ENCODE data around the gene CYP19A1. TPM values are rescaled to one million over a fixed set of nuclear protein-coding genes. Genes with fewer than 3 reads are reported as not detected.

The CYP19A1 gene
- total RNA-seq, 1 experiment from 2014 or later = not detected

DNA sequence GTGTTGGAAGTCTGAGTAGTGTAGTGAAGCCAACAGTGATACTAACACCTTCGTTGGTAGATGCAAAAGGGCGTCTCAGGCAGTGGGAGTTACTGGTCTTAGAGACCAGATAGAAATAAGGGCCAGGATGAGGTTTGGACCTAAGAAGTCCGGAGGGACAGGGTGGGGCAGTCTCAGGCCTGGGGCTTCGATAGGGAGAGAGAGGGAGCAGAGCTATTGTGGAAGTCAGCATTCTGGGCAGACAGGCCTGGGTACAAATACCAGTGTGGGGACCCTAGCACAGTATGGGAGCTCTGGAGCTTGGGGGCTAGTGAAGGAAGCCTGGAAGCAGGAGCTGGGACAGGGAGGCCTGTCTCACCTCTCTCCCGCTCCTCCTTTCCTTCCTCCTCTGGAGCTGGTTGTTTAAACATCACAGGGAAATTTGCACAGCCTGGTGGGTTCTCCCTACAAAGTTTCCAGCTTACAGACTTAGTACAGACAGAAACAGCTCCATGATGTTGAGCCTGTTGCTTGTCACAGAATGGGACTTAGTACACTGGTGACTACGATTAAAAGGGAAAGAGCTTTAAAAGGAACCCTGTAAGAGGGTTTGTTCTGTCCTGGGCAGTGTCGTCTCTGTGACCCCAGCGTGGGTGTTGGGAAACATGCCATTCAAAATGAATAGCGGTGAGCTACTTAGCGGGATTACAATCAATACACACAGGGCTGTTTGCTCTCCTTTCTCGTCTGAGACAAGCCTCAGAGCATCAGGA is 167.3 kb downstream of the CYP19A1 start:
- Histone ChIP-seq H3K36me3 (no peaks in the 10 kb centered on the region), H3K4me3 (no peak overlapping the region), H3K4me1 (replicated peaks) (no peaks in the 10 kb centered on the region), H3K27ac (no peak overlapping the region), H3K27me3 (replicated peaks) (no peaks in the 10 kb centered on the region), H3K9me3 (replicated peaks) (no peaks in the 10 kb centered on the region)
- no peak for DNase-seq (ENCODE audit: low read depth in 1 of 2, low spot score in 2 of 2)

- no peaks in the 10 kb centered on the region for H3K36me3 ChIP-seq
Measured at GRCh38 chr15:51168700-51169099, 169.7 kb downstream of the CYP19A1 start.

GRCh38 chr15:51163843-51164242 is 174.6 kb downstream of the CYP19A1 start:
- DNase-seq (ENCODE audit: low read depth in 1 of 2, low spot score in 2 of 2) = no peak
- no peaks in the 10 kb centered on the region for H3K27me3 ChIP-seq (replicated peaks)
- no peak overlapping the region for H3K4me3 ChIP-seq
- H3K9me3 ChIP-seq (replicated peaks) = no peaks in the 10 kb centered on the region
- H3K27ac ChIP-seq = no peak overlapping the region
- no peaks in the 10 kb centered on the region for H3K36me3 ChIP-seq
- H3K4me1 ChIP-seq (replicated peaks) = peaks cover 10% of the 10 kb centered on the region

More at GRCh38 chr15:51168700-51169099, 169.7 kb downstream of the CYP19A1 start:
- H3K4me1 ChIP-seq (replicated peaks) = 0 out of 2 replicates have a peak, but pooled peaks cover under 1% of the 10 kb centered on the region
- no peak overlapping the region for H3K27ac ChIP-seq
- no peak for DNase-seq (ENCODE audit: low read depth in 1 of 2, low spot score in 2 of 2)
- H3K9me3 ChIP-seq (replicated peaks) = no peaks in the 10 kb centered on the region
- H3K27me3 ChIP-seq (replicated peaks) = no peaks in the 10 kb centered on the region
- H3K4me3 ChIP-seq = no peak overlapping the region

DNA sequence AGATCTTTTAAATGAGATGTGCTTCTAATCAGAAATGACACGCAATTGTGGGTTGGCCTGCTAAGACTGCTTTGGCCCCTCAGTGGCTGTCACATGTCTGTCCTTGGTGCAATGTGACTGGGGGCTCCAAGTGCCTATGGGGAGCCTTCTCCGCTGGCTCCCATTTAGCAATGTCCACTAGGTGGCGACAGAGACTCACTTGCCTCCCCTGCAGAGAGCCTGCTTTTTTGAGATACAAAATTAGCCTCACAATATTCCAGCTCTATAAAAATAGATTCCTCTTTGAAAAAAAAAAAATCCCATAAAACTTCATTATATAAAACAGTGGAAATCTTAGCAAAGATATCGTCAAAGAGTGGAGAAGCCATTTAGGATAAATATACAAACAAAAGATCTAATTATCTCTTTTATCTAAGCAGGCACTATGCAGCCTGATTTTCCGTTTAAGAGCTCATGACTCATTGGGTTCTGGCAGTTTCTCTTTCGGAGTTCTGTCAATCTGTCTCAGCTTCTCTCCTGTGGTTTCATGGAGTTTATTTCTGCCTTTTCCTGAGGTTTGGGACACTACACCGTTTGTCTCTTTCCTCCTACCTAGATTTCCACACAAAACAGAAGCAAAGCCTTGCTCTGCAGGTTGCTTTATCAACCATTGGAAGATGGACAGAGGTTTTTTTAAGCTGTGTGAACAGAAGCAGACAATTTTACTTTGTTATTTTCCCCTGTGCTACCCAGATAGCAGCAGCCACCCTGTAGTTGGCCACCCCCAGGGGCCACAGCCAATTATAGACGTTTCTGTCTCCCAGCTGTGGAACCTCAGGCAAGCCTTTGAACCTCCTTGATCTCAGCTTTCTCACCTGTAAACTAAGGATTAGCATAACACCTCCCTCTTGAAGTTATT is 175.3 kb downstream of the CYP19A1 start:
- peaks cover 10% of the 10 kb centered on the region for H3K4me1 ChIP-seq (replicated peaks)
- no peaks in the 10 kb centered on the region for H3K27me3 ChIP-seq (replicated peaks)
- no peaks in the 10 kb centered on the region for H3K36me3 ChIP-seq
- H3K4me3 ChIP-seq = peak overlapping the region; percentile 5; the same call in 1 of the 2 replicates
- H3K27ac ChIP-seq = no peak overlapping the region; the same call in 1 of the 2 replicates
- no peaks in the 10 kb centered on the region for H3K9me3 ChIP-seq (replicated peaks)
- DNase-seq (ENCODE audit: low read depth in 1 of 2, low spot score in 2 of 2) = peak; percentile 72 to 79

- no peak overlapping the region for H3K27ac ChIP-seq
- H3K27me3 ChIP-seq (replicated peaks) = no peaks in the 10 kb centered on the region
- no peak for DNase-seq (ENCODE audit: low read depth in 1 of 2, low spot score in 2 of 2)
- no peak overlapping the region for H3K4me3 ChIP-seq
- H3K4me1 ChIP-seq (replicated peaks) = peaks cover 10% of the 10 kb centered on the region
- H3K9me3 ChIP-seq (replicated peaks) = no peaks in the 10 kb centered on the region
- H3K36me3 ChIP-seq = no peaks in the 10 kb centered on the region
Measured at GRCh38 chr15:51161491-51162220, 176.7 kb downstream of the CYP19A1 start.

GRCh38 chr15:51160484-51160883 is 177.9 kb downstream of the CYP19A1 start:
- H3K4me3 ChIP-seq = no peak overlapping the region
- H3K4me1 ChIP-seq (replicated peaks) = peaks cover 10% of the 10 kb centered on the region
- H3K27me3 ChIP-seq (replicated peaks) = no peaks in the 10 kb centered on the region
- H3K36me3 ChIP-seq = no peaks in the 10 kb centered on the region
- no peak for DNase-seq (ENCODE audit: low read depth in 1 of 2, low spot score in 2 of 2)
- no peaks in the 10 kb centered on the region for H3K9me3 ChIP-seq (replicated peaks)
- no peak overlapping the region for H3K27ac ChIP-seq

Other genes with a start within 250 kb of the CYP19A1 start
- 0.13 TPM in 1 of 2 replicates, not detected in the other for gene TNFAIP8L3, start 243.7 kb downstream of the CYP19A1 start, total RNA-seq (2014; rRNA removed; shearing (Covaris generic))
- gene GLDN, start 3.1 kb upstream of the CYP19A1 start, total RNA-seq (2014; rRNA removed; shearing (Covaris generic)) = 0.32 TPM in 1 of 2 replicates, not detected in the other

All from SJSA1 (cell line).